Esophagus (tissue), 2 donors: ENCODE data around the gene OR10H5. TPM values are rescaled to one million over a fixed set of nuclear protein-coding genes. Genes with fewer than 3 reads are reported as not detected.
"Not testable (repeated sequence)": the region's sequence is repeated elsewhere in the genome, so short reads cannot be mapped to it uniquely, and the experiment has no call there.

Experiments
- H3K27ac ChIP-seq, 2 donors: one replicate each; pipeline ENCODE4 v1.5.1; 2013; ENCODE audit warnings: low read depth in 2 of 2, mild to moderate bottlenecking in 2 of 2, inconsistent platforms in 1 of 2, low read length in 1 of 2, moderate library complexity in 1 of 2
- H3K27me3 ChIP-seq, 2 donors: one replicate each; pipeline ENCODE4 v1.6.1; 2013; ENCODE audit warnings: low read length in 2 of 2, control low read depth in 1 of 2, mild to moderate bottlenecking in 1 of 2; ENCODE audit not compliant: insufficient read depth in 2 of 2, control insufficient read depth in 1 of 2
- H3K36me3 ChIP-seq, 2 donors: one replicate each; pipeline ENCODE4 v1.6.1; 2013; ENCODE audit warnings: low read length in 1 of 2; ENCODE audit not compliant: control insufficient read depth in 2 of 2, insufficient read depth in 2 of 2
- H3K4me1 ChIP-seq, 2 donors: one replicate each; pipeline ENCODE4 v1.6.1; 2013; ENCODE audit warnings: low read length in 1 of 2; ENCODE audit not compliant: control insufficient read depth in 2 of 2, insufficient read depth in 2 of 2
- H3K4me3 ChIP-seq, 2 donors: one replicate each; pipeline ENCODE4 v1.5.1; 2013; ENCODE audit warnings: low read length in 2 of 2, mild to moderate bottlenecking in 2 of 2, low read depth in 1 of 2, moderate library complexity in 1 of 2
- H3K9me3 ChIP-seq, 2 donors: one replicate each; pipeline ENCODE4 v1.6.1; 2013; ENCODE audit warnings: mild to moderate bottlenecking in 2 of 2, low read depth in 1 of 2, low read length in 1 of 2, moderate library complexity in 1 of 2; ENCODE audit not compliant: control insufficient read depth in 2 of 2, insufficient read depth in 1 of 2
- WGBS, 2 donors: extraction: QIAGEN DNeasy Blood & Tissue Kit; methylation state at CpG; one replicate each; pipeline ENCODE4 v1.1.7; 2013; 5-methylcytosine and 5-hydroxymethylcytosine counted together
- polyA plus RNA-seq, 2 donors: library from polyadenylated mRNA; stranded (reverse); fragments of 200-250 nt; gene quantifications; one replicate each; pipeline ENCODE4 v1.2.3, GENCODE V29; 2013
- donor health status: healthy with polysubstance abuse.
- donor health status: Bipolar disorder and iron deficiency.

OR10H5 gene
- polyA plus RNA-seq, 2 donors, result not detected

- Histone ChIP-seq H3K4me1 (peaks cover 2 to 5% of the 10 kb centered on the region in 2 donors), H3K4me3 (no peak overlapping the region), H3K36me3 (no peaks in the 10 kb centered on the region), H3K9me3 (no peaks in the 10 kb centered on the region), H3K27ac (no peak overlapping the region), H3K27me3 (no peaks in the 10 kb centered on the region)
- 73 to 84% methylated on average over 2 of the region's 2 CpGs for WGBS, 2 donors
Observed at GRCh38 chr19:15840833-15841232, 53.4 kb downstream of the OR10H5 start.

- no peaks in the 10 kb centered on the region for H3K9me3 ChIP-seq
- 60 to 69% methylated on average over 11 of the region's 11 CpGs for WGBS, 2 donors
- H3K27me3 ChIP-seq, result no peaks in the 10 kb centered on the region
Observed at GRCh38 chr19:15841875-15842569, 54.6 kb downstream of the OR10H5 start.

GRCh38 chr19:15843203-15843893 lies 55.9 kb downstream of the OR10H5 start:
- Histone ChIP-seq H3K4me3 (no peak overlapping the region), H3K9me3 (no peaks in the 10 kb centered on the region)

More at GRCh38 chr19:15841875-15842569, 54.6 kb downstream of the OR10H5 start:
- Histone ChIP-seq H3K36me3 (no peaks in the 10 kb centered on the region), H3K27ac (no peak overlapping the region), H3K4me3 (no peak overlapping the region), H3K4me1 (peaks cover 0 to 3% of the 10 kb centered on the region in 2 donors)

GRCh38 chr19:15843894-15844222 lies 56.4 kb downstream of the OR10H5 start:
- WGBS, 2 donors, result 69 to 72% methylated on average over 8 of the region's 8 CpGs

More at GRCh38 chr19:15843203-15843893, 55.9 kb downstream of the OR10H5 start:
- Histone ChIP-seq H3K36me3 (no peaks in the 10 kb centered on the region), H3K27me3 (no peaks in the 10 kb centered on the region), H3K27ac (no peak overlapping the region), H3K4me1 (peaks cover 0 to 3% of the 10 kb centered on the region in 2 donors)
- WGBS, 2 donors, result 37 to 42% methylated on average over 5 of the region's 5 CpGs

GRCh38 chr19:15846923-15847322 lies 59.5 kb downstream of the OR10H5 start:
- H3K4me1 ChIP-seq, result no peaks in the 10 kb centered on the region
- no peaks in the 10 kb centered on the region for H3K9me3 ChIP-seq
- H3K4me3 ChIP-seq, result no peak overlapping the region
- no peaks in the 10 kb centered on the region for H3K36me3 ChIP-seq
- 86 to 87% methylated on average over 6 of the region's 6 CpGs for WGBS, 2 donors
- H3K27me3 ChIP-seq, result no peaks in the 10 kb centered on the region
- no peak overlapping the region for H3K27ac ChIP-seq

More at GRCh38 chr19:15843894-15844222, 56.4 kb downstream of the OR10H5 start:
- H3K27me3 ChIP-seq, H3K4me1 ChIP-seq, H3K4me3 ChIP-seq, H3K36me3 ChIP-seq, H3K27ac ChIP-seq, H3K9me3 ChIP-seq: not testable (repeated sequence)

DNA sequence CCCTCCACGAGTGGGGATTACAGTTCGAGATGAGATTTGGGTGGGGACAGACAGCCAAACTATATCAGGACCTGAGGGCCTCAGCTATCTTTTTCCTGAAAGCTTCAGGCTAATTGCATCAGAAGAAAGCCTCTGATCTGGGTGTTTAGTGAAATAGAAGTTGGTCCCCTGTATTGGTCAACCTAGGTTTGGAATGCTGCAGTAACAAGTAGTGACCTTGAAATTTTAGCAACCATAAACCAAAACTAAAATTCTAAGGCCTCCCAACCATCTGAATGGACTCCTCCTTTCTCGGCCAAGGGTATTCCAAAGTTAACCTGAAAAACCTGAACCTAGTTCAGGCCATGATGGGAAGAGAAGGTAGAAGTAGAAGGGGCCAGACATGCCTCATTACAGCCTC lies 62.9 kb downstream of the OR10H5 start:
- 89 to 92% methylated on average over 3 of the region's 3 CpGs for WGBS, 2 donors

More for the DNA sequence above, 62.9 kb downstream of the OR10H5 start:
- no peak overlapping the region for H3K4me3 ChIP-seq
- no peaks in the 10 kb centered on the region for H3K36me3 ChIP-seq
- H3K4me1 ChIP-seq, result no peaks in the 10 kb centered on the region
- no peaks in the 10 kb centered on the region for H3K27me3 ChIP-seq
- H3K27ac ChIP-seq, result no peak overlapping the region
- H3K9me3 ChIP-seq, result no peaks in the 10 kb centered on the region

Other genes starting within 250 kb of the OR10H5 start
- gene CYP4F8, start 172.4 kb upstream of the OR10H5 start, polyA plus RNA-seq, result under 1 TPM; 0.10 to 0.19 TPM
- gene CYP4F3, start 146.8 kb upstream of the OR10H5 start, polyA plus RNA-seq, result 10 to 100 TPM; 11.6 to 17.1 TPM
- 10 to 100 TPM; 31.6 to 50.0 TPM for gene CYP4F12, start 114.6 kb upstream of the OR10H5 start, polyA plus RNA-seq
- gene OR10H2, start 59.6 kb upstream of the OR10H5 start, polyA plus RNA-seq, result not detected
- not detected for gene OR10H3, start 49.7 kb upstream of the OR10H5 start, polyA plus RNA-seq
- under 1 TPM in 1 of 2 donors, not detected in 1; 0.04 TPM for gene OR10H1, start 28.0 kb downstream of the OR10H5 start, polyA plus RNA-seq
- under 1 TPM; 0.01 to 0.08 TPM for gene CYP4F2, start 110.4 kb downstream of the OR10H5 start, polyA plus RNA-seq
- gene CYP4F11, start 146.9 kb downstream of the OR10H5 start, polyA plus RNA-seq, result 10 to 100 TPM in 1 of 2 donors, 1 to 10 TPM in 1; 4.9 to 11.9 TPM
- not detected for gene OR10H4, start 161.3 kb downstream of the OR10H5 start, polyA plus RNA-seq